GM20000 (cell line): ENCODE data around the gene DHRS3.

Source experiments
- DNase-seq: peaks from one replicate; pipeline ENCODE4 v3.0.0; 2012; ENCODE audit warnings: low spot score
- CTCF ChIP-seq: IDR thresholded peaks from 2 replicates; pipeline ENCODE4 v1.5.1; 2012; ENCODE audit warnings: mild to moderate bottlenecking, control low read depth; ENCODE audit errors: extremely low read depth, missing control alignments

Gene DHRS3

GRCh38 chr1:12618965-12619791, 1.2 kb upstream of the DHRS3 start:
- no peak for TF ChIP-seq CTCF
- peak; percentile 56 for DNase-seq

GRCh38 chr1:12618661-12618964, 603 bp upstream of the DHRS3 start:
- no peak for TF ChIP-seq CTCF
- DNase-seq: no peak

- TF ChIP-seq CTCF: no peak
- peak; percentile 65 for DNase-seq
Observed at GRCh38 chr1:12617511-12617900, 504 bp downstream of the DHRS3 start.

GRCh38 chr1:12616709-12617373, 1.2 kb downstream of the DHRS3 start:
- TF ChIP-seq CTCF: no peak
- no peak for DNase-seq

- DNase-seq: no peak
- TF ChIP-seq CTCF: no peak
Observed at GRCh38 chr1:12615865-12616708, 1.9 kb downstream of the DHRS3 start.

- DNase-seq: no peak
- TF ChIP-seq CTCF: no peak
Observed at GRCh38 chr1:12615159-12615864, 2.7 kb downstream of the DHRS3 start.
